IMR-90 (cell line): Measurements from ENCODE around the gene ARHGEF7. TPM values are rescaled to one million over a fixed set of nuclear protein-coding genes. Genes with fewer than 3 reads are reported as not detected.

Experiments used
- ATAC-seq: fragments of 200-7000 bp; cut with Tn5 transposase; 2 replicates; pipeline ENCODE4 v1.9.1; 2020; ENCODE audit warnings: low read depth, mild to moderate bottlenecking, moderate library complexity
- BruUV-seq: library from RNA; stranded (reverse); fragments of 400-500 nt; replicated peaks from 2 replicates; lab custom pipeline; 2021; lab: Mats Ljungman, UMichigan
- CTCF ChIA-PET: fragments of 300-600 bp; formaldehyde crosslinking; extraction: SDS; loops from one replicate; lab custom pipeline; 2021; ENCODE audit warnings: antibody characterized with exemption; lab: Yijun Ruan, JAX
- POLR2A ChIA-PET: fragments of 300-600 bp; sonication (Branson Sonifier 250); formaldehyde crosslinking; loops from one replicate; lab custom pipeline; 2022; ENCODE audit warnings: antibody characterized with exemption; ENCODE audit not compliant: unreplicated experiment; lab: Charles Lee
- DNase-seq: peaks from one replicate; pipeline ENCODE4 v3.0.0; 2013
- H2AFZ ChIP-seq: replicated peaks from 2 replicates; pipeline ENCODE3; 2013; ENCODE audit warnings: low read length, mild to moderate bottlenecking; ENCODE audit not compliant: poor library complexity
- H2AK5ac ChIP-seq: 2 replicates; pipeline ENCODE4 v1.6.1; 2013; ENCODE audit warnings: low read depth, low read length, inconsistent platforms
- H2AK9ac ChIP-seq: replicated peaks from 2 replicates; pipeline ENCODE3; 2013; ENCODE audit warnings: mild to moderate bottlenecking, low read depth, low read length, moderate library complexity; ENCODE audit not compliant: poor library complexity
- H2BK120ac ChIP-seq: 2 replicates; pipeline ENCODE4 v1.6.1; 2013; ENCODE audit warnings: low read depth, low read length, inconsistent platforms
- H2BK15ac ChIP-seq: 3 replicates; pipeline ENCODE4 v1.6.1; 2013; ENCODE audit warnings: low read depth, low read length, inconsistent platforms
- H2BK20ac ChIP-seq: 2 replicates; pipeline ENCODE4 v1.6.1; 2013; ENCODE audit warnings: low read depth, mild to moderate bottlenecking, inconsistent platforms, low read length, moderate library complexity
- H2BK5ac ChIP-seq: 2 replicates; pipeline ENCODE4 v1.6.1; 2013; ENCODE audit warnings: mild to moderate bottlenecking, low read depth, low read length, inconsistent platforms; ENCODE audit not compliant: poor library complexity, severe bottlenecking
- H3K14ac ChIP-seq: replicated peaks from 2 replicates; pipeline ENCODE4 v1.6.1; 2013; ENCODE audit warnings: low read depth, low read length, inconsistent platforms
- H3K18ac ChIP-seq: 2 replicates; pipeline ENCODE4 v1.6.1; 2013; ENCODE audit warnings: low read depth, low read length, control low read depth
- H3K23ac ChIP-seq: 2 replicates; pipeline ENCODE4 v1.6.1; 2013; ENCODE audit warnings: low read depth, low read length, inconsistent platforms
- H3K27ac ChIP-seq: 2 replicates; pipeline ENCODE4 v1.5.1; 2013; ENCODE audit warnings: mild to moderate bottlenecking, control low read depth, low read length; ENCODE audit not compliant: insufficient read depth
- H3K27me3 ChIP-seq: 2 replicates; pipeline ENCODE4 v1.6.1; 2013; ENCODE audit warnings: low read length; ENCODE audit not compliant: control insufficient read depth, insufficient read depth
- H3K36me3 ChIP-seq: 2 replicates; pipeline ENCODE4 v1.6.1; 2013; ENCODE audit warnings: low read length, mixed read lengths; ENCODE audit not compliant: control insufficient read depth, insufficient read depth
- H3K4ac ChIP-seq: 2 replicates; pipeline ENCODE4 v1.6.1; 2013; ENCODE audit warnings: low read depth, low read length, inconsistent platforms
- H3K4me1 ChIP-seq: 2 replicates; pipeline ENCODE4 v1.6.1; 2013; ENCODE audit warnings: low read length, mixed read lengths; ENCODE audit not compliant: control insufficient read depth, insufficient read depth
- H3K4me2 ChIP-seq: 2 replicates; pipeline ENCODE4 v1.6.1; 2013; ENCODE audit warnings: low read depth, mild to moderate bottlenecking, control low read depth, low read length, moderate library complexity
- H3K4me3 ChIP-seq: 2 replicates; pipeline ENCODE4 v1.5.1; 2013; ENCODE audit warnings: low read depth, mild to moderate bottlenecking, control low read depth, low read length, moderate library complexity; ENCODE audit not compliant: insufficient read depth
- H3K56ac ChIP-seq: 2 replicates; pipeline ENCODE4 v1.6.1; 2013; ENCODE audit warnings: low read length, inconsistent platforms; ENCODE audit not compliant: insufficient read depth; ENCODE audit errors: extremely low read depth
- H3K79me1 ChIP-seq, 2 experiments: 2 replicates each; pipeline ENCODE4 v1.6.1; 2013; ENCODE audit warnings: low read length in 2 of 2, inconsistent platforms in 1 of 2, low read depth in 1 of 2
- H3K9ac ChIP-seq: 2 replicates; pipeline ENCODE4 v1.6.1; 2013; ENCODE audit warnings: low read depth, low read length, control low read depth
- H3K9me1 ChIP-seq: 2 replicates; pipeline ENCODE4 v1.6.1; 2013; ENCODE audit warnings: low read length, inconsistent platforms; ENCODE audit not compliant: insufficient read depth
- H3K9me3 ChIP-seq: 2 replicates; pipeline ENCODE4 v1.6.1; 2013; ENCODE audit warnings: low read length; ENCODE audit not compliant: control insufficient read depth, insufficient read depth
- H4K20me1 ChIP-seq: 2 replicates; pipeline ENCODE4 v1.6.1; 2013; ENCODE audit warnings: low read length, inconsistent platforms; ENCODE audit not compliant: insufficient read depth
- H4K5ac ChIP-seq: 2 replicates; pipeline ENCODE4 v1.6.1; 2013; ENCODE audit warnings: mild to moderate bottlenecking, low read depth, low read length, control low read depth
- H4K8ac ChIP-seq, 2 experiments: 2 replicates each; pipeline ENCODE4 v1.6.1; 2013; ENCODE audit warnings: low read depth in 2 of 2, low read length in 2 of 2, control low read depth in 1 of 2, inconsistent platforms in 1 of 2
- H4K91ac ChIP-seq: 2 replicates; pipeline ENCODE4 v1.6.1; 2013; ENCODE audit warnings: low read depth, low read length, inconsistent platforms; ENCODE audit not compliant: insufficient read depth
- CEBPB ChIP-seq: IDR thresholded peaks from 2 replicates; pipeline ENCODE4 v1.6.1; 2012; ENCODE audit warnings: low read depth, low read length, improper control_type of control experiment
- MAFK ChIP-seq: IDR thresholded peaks from 2 replicates; pipeline ENCODE4 v1.6.1; 2012; ENCODE audit warnings: low read depth, low read length, improper control_type of control experiment
- NFE2L2 ChIP-seq: fragments of 150-350 bp; IDR thresholded peaks from 2 replicates; pipeline ENCODE4 v1.6.1; 2016; ENCODE audit warnings: low read depth, mild to moderate bottlenecking, low read length
- RCOR1 ChIP-seq: IDR thresholded peaks from 2 replicates; pipeline ENCODE4 v1.6.1; 2012; ENCODE audit warnings: mild to moderate bottlenecking, low read length, improper control_type of control experiment; ENCODE audit not compliant: insufficient replicate concordance
- SMC3 ChIP-seq: fragments of 150-350 bp; IDR thresholded peaks from 2 replicates; pipeline ENCODE4 v1.6.1; 2016; ENCODE audit warnings: low read depth, mild to moderate bottlenecking, antibody characterized with exemption, low read length, moderate library complexity
- WGBS, 2 experiments: methylation state at CpG; one replicate each; pipeline versions ENCODE4 v1.1.5 to v1.1.7; 2013; ENCODE audit warnings: missing lambda C conversion rate in 2 of 2; ENCODE audit not compliant: insufficient read length in 1 of 2; ENCODE audit errors: extremely low coverage in 2 of 2; 5-methylcytosine and 5-hydroxymethylcytosine counted together
- dilution Hi-C: fragments of 300-500 bp; cut with HindIII; formaldehyde crosslinking; loops from one replicate; pipeline ENCODE4 v1.14.3; 2018; ENCODE audit warnings: low sequenced_read_pairs; ENCODE audit not compliant: unreplicated experiment
- in situ Hi-C: fragments of 300-500 bp; cut with MboI; formaldehyde crosslinking; loops from 3 replicates; pipeline ENCODE4 v1.14.3; 2019; ENCODE audit warnings: low sequenced_read_pairs, inconsistent platforms, mixed read lengths
- intact Hi-C: fragments of 100-400 bp; cut with micrococcal nuclease; formaldehyde crosslinking; loops from 2 replicates; pipeline ENCODE4 v1.10.0; 2022
- polyA plus RNA-seq, 3 experiments: library from polyadenylated mRNA; depleted of rRNA; stranded (reverse); fragments of >200 nt; gene quantifications; 2 replicates each; pipeline ENCODE4 v1.2.3, GENCODE V29; 2012; ENCODE audit warnings: low replicate concordance in 1 of 3
- total RNA-seq: library from RNA; depleted of rRNA; stranded (reverse); fragments of >200 nt; gene quantifications from 2 replicates; pipeline ENCODE4 v1.2.3, GENCODE V29; 2012
- TF ChIP-seq, protein P1 (sequence below): fragments of 150-350 bp; IDR thresholded peaks from 2 replicates; pipeline ENCODE4 v1.6.1; 2017; ENCODE audit warnings: mild to moderate bottlenecking, antibody characterized with exemption, low read length, low read depth
- TF ChIP-seq, protein P2 (sequence below): fragments of 150-350 bp; IDR thresholded peaks from 2 replicates; pipeline ENCODE4 v1.6.1; 2016; ENCODE audit warnings: low read depth, mild to moderate bottlenecking, low read length, moderate library complexity, borderline replicate concordance

The ARHGEF7 gene
- total and polyA plus RNA-seq, 2 of the 4 experiments (the other 2 are of a cell fraction): 32.9 to 59.0 TPM

DNA sequence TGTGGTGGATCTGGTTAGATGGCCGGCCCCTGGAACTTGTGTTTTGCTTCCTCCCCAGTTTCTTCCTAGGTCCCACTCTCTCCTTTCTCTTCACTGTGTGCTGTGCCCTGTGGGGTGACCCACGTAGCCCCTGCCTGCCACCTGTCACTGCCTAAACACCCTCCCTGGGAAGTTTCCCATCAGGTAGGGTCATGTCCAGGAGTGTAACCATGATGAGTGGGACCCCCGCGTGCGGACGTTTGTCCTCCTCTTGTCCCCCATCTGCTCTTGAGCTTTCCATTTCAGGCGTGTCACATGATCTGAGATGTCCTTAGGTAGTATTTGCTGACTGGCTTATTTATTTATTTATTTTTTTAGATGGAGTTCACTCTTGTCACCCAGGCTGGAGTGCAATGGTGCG, 61.3 kb downstream of the ARHGEF7 start:
- Histone ChIP-seq H3K27ac (no peak overlapping the region), H4K5ac (no peak overlapping the region), H3K9me1 (peaks cover 35% of the 10 kb centered on the region), H2BK15ac (no peak overlapping the region), H3K18ac (no peak overlapping the region), H3K36me3 (peaks cover 7% of the 10 kb centered on the region; the same call in 1 of the 2 replicates), H2AFZ (no peak overlapping the region), H3K56ac (no peak overlapping the region), H2BK120ac (no peak overlapping the region), H2AK5ac (no peak overlapping the region), H3K4me1 (peaks cover 10% of the 10 kb centered on the region), H3K27me3 (no peaks in the 10 kb centered on the region), H3K9me3 (no peaks in the 10 kb centered on the region), H3K4ac (no peak overlapping the region), H3K23ac (no peak overlapping the region), H4K20me1 (peaks cover 89% of the 10 kb centered on the region), H3K14ac (no peak overlapping the region), H3K4me3 (no peak overlapping the region), H4K91ac (no peak overlapping the region), H3K4me2 (no peak overlapping the region), H2BK20ac (no peak overlapping the region), H4K8ac (no peak overlapping the region), H3K79me1 (peaks cover 63 to 96% of the 10 kb centered on the region in 2 experiments), H3K9ac (no peak overlapping the region), H2BK5ac (no peak overlapping the region), H2AK9ac (no peak overlapping the region)
- in situ Hi-C loops: no loop called here
- BruUV-seq: no TSS peak
- dilution Hi-C loops: no loop called here
- intact Hi-C loops: no loop called here
- CTCF ChIA-PET: interaction anchor here (0.6 kb wide), 1 partner anchor 1413 kb away, joined by 3 read pairs; no protein-coding TSS in a partner anchor
- POLR2A ChIA-PET: no interaction called here
- no peak for DNase-seq
- no CpG with 5 or more reads among the region's 8 CpGs for WGBS, 2 experiments
- no peak for ATAC-seq
- TF ChIP-seq NFE2L2 (no peak), MAFK (0 out of 2 replicates have a peak, but pooled peaks have one; percentile 19), RCOR1 (no peak), CEBPB (no peak), SMC3 (no peak)
- TF ChIP-seq, protein P1, sequence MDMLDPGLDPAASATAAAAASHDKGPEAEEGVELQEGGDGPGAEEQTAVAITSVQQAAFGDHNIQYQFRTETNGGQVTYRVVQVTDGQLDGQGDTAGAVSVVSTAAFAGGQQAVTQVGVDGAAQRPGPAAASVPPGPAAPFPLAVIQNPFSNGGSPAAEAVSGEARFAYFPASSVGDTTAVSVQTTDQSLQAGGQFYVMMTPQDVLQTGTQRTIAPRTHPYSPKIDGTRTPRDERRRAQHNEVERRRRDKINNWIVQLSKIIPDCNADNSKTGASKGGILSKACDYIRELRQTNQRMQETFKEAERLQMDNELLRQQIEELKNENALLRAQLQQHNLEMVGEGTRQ: no peak
- TF ChIP-seq, protein P2, sequence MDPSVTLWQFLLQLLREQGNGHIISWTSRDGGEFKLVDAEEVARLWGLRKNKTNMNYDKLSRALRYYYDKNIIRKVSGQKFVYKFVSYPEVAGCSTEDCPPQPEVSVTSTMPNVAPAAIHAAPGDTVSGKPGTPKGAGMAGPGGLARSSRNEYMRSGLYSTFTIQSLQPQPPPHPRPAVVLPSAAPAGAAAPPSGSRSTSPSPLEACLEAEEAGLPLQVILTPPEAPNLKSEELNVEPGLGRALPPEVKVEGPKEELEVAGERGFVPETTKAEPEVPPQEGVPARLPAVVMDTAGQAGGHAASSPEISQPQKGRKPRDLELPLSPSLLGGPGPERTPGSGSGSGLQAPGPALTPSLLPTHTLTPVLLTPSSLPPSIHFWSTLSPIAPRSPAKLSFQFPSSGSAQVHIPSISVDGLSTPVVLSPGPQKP: no peak
